NCI-H2107 treated with DMSO at 0.1 percent for 48 hours (cell line): ENCODE results near the gene NPAS1.

Experiments used
- DNase-seq: peaks from one replicate; lab custom pipeline; 2025; ENCODE audit not compliant: unreplicated experiment; lab: John Stamatoyannopoulos, UW

The NPAS1 gene

GRCh38 chr19:47018923-47019322 lies 714 bp upstream of the NPAS1 start:
- DNase-seq: no peak

- DNase-seq: no peak
These were observed 632 bp downstream of the NPAS1 start for GRCh38 chr19:47020132-47020805.

- no peak for DNase-seq
These were observed 1.4 kb downstream of the NPAS1 start for GRCh38 chr19:47020992-47021496.

GRCh38 chr19:47021536-47022139 lies 2.0 kb downstream of the NPAS1 start:
- no peak for DNase-seq

- no peak for DNase-seq
These were observed 2.5 kb downstream of the NPAS1 start for GRCh38 chr19:47022140-47022536.

GRCh38 chr19:47022541-47023447 lies 3.2 kb downstream of the NPAS1 start:
- DNase-seq: no peak

GRCh38 chr19:47023448-47023794 lies 3.8 kb downstream of the NPAS1 start:
- no peak for DNase-seq

GRCh38 chr19:47024502-47024901 lies 4.9 kb downstream of the NPAS1 start:
- DNase-seq: no peak

GRCh38 chr19:47026156-47026555 lies 6.5 kb downstream of the NPAS1 start:
- DNase-seq: no peak

GRCh38 chr19:47026889-47027288 lies 7.3 kb downstream of the NPAS1 start:
- DNase-seq: no peak

GRCh38 chr19:47027586-47028088 lies 8.0 kb downstream of the NPAS1 start:
- DNase-seq: no peak

- DNase-seq: no peak
These were observed 8.6 kb downstream of the NPAS1 start for GRCh38 chr19:47028195-47028601.

- DNase-seq: peak; percentile 28
These were observed 12.7 kb downstream of the NPAS1 start for GRCh38 chr19:47032171-47032811.

- peak; percentile 56 for DNase-seq
These were observed 15.8 kb downstream of the NPAS1 start for GRCh38 chr19:47035127-47036096.

GRCh38 chr19:47036097-47036651 lies 16.5 kb downstream of the NPAS1 start:
- DNase-seq: no peak

- no peak for DNase-seq
These were observed 18.1 kb downstream of the NPAS1 start for GRCh38 chr19:47037766-47038165.

GRCh38 chr19:47039239-47039874 lies 19.7 kb downstream of the NPAS1 start:
- no peak for DNase-seq

- no peak for DNase-seq
These were observed 21.2 kb downstream of the NPAS1 start for GRCh38 chr19:47040869-47041268.
